Stimulated activated naive CD4-positive, alpha-beta T cell (primary cell): ENCODE data around the gene KCNQ1.
A peak's percentile ranks its signal among the peaks of the same experiment; 100 is the strongest.

Source experiments
- DNase-seq, 6 experiments: peaks; one replicate each; lab custom pipeline; 2025; lab: John Stamatoyannopoulos, UW

Gene KCNQ1

GRCh38 chr11:2883979-2884815 lies 439.4 kb downstream of the KCNQ1 start:
- peak in 1 of 6 experiments; percentile 8 for DNase-seq

- DNase-seq = peak in 2 of 6 experiments; percentile 32 to 55
Observed at GRCh38 chr11:2885017-2885677, 440.3 kb downstream of the KCNQ1 start.

GRCh38 chr11:2885678-2886081 lies 440.9 kb downstream of the KCNQ1 start, which contains the start of gene CDKN1C:
Gene CDKN1C (minus strand): TSS chr11:2885775. CDS start chr11:2885456, 319 bp downstream.
- DNase-seq = peak; percentile 72 to 88 (median 81)

GRCh38 chr11:2886191-2886894 lies 441.5 kb downstream of the KCNQ1 start:
- DNase-seq = peak in 3 of 6 experiments; percentile 29 to 49 (median 44)

- DNase-seq = no peak
Observed at GRCh38 chr11:2886936-2887335, 442.1 kb downstream of the KCNQ1 start.

- DNase-seq = no peak
Observed at GRCh38 chr11:2887515-2888195, 442.8 kb downstream of the KCNQ1 start.

GRCh38 chr11:2888266-2888968 lies 443.6 kb downstream of the KCNQ1 start:
- DNase-seq = peak; percentile 53 to 84 (median 76)

- no peak for DNase-seq
Observed at GRCh38 chr11:2889362-2890273, 444.8 kb downstream of the KCNQ1 start.

GRCh38 chr11:2890466-2891294 lies 445.9 kb downstream of the KCNQ1 start:
- no peak for DNase-seq

- peak in 1 of 6 experiments; percentile 22 for DNase-seq
Observed at GRCh38 chr11:2891326-2892214, 446.8 kb downstream of the KCNQ1 start.

GRCh38 chr11:2892215-2892966 lies 447.6 kb downstream of the KCNQ1 start:
- peak; percentile 43 to 81 (median 64) for DNase-seq

GRCh38 chr11:2892967-2893528 lies 448.2 kb downstream of the KCNQ1 start:
- no peak for DNase-seq

GRCh38 chr11:2893935-2894334 lies 449.1 kb downstream of the KCNQ1 start:
- no peak for DNase-seq

GRCh38 chr11:2896047-2896446 lies 451.2 kb downstream of the KCNQ1 start:
- no peak for DNase-seq

GRCh38 chr11:2897048-2897447 lies 452.2 kb downstream of the KCNQ1 start:
- DNase-seq = no peak

GRCh38 chr11:2898366-2899079 lies 453.7 kb downstream of the KCNQ1 start:
- DNase-seq = no peak
